GM10266 (cell line): ENCODE data around the gene PCDHA10.

Experiments
- DNase-seq: peaks from one replicate; pipeline ENCODE4 v3.0.0; 2012; ENCODE audit errors: extremely low spot score
- TF ChIP-seq, protein P1 (sequence below): IDR thresholded peaks from 2 replicates; pipeline ENCODE4 v1.5.1; 2012; ENCODE audit warnings: mild to moderate bottlenecking, low read depth; ENCODE audit not compliant: control insufficient read depth, insufficient read depth; ENCODE audit errors: missing control alignments

Gene PCDHA10

GRCh38 chr5:140877262-140877581 is 21.5 kb downstream of the PCDHA10 start:
- no peak for DNase-seq
- TF ChIP-seq, protein P1, sequence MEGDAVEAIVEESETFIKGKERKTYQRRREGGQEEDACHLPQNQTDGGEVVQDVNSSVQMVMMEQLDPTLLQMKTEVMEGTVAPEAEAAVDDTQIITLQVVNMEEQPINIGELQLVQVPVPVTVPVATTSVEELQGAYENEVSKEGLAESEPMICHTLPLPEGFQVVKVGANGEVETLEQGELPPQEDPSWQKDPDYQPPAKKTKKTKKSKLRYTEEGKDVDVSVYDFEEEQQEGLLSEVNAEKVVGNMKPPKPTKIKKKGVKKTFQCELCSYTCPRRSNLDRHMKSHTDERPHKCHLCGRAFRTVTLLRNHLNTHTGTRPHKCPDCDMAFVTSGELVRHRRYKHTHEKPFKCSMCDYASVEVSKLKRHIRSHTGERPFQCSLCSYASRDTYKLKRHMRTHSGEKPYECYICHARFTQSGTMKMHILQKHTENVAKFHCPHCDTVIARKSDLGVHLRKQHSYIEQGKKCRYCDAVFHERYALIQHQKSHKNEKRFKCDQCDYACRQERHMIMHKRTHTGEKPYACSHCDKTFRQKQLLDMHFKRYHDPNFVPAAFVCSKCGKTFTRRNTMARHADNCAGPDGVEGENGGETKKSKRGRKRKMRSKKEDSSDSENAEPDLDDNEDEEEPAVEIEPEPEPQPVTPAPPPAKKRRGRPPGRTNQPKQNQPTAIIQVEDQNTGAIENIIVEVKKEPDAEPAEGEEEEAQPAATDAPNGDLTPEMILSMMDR: no peak

GRCh38 chr5:140881889-140882590 is 26.3 kb downstream of the PCDHA10 start, which contains the start of gene PCDHA13:
TSS of gene PCDHA13 (plus strand) at chr5:140882124. CDS start at chr5:140882269, 145 bp downstream.
- DNase-seq: peak; percentile 5
- TF ChIP-seq, protein P1: no peak

GRCh38 chr5:140882591-140882899 is 26.8 kb downstream of the PCDHA10 start:
- TF ChIP-seq, protein P1: no peak
- no peak for DNase-seq

DNA sequence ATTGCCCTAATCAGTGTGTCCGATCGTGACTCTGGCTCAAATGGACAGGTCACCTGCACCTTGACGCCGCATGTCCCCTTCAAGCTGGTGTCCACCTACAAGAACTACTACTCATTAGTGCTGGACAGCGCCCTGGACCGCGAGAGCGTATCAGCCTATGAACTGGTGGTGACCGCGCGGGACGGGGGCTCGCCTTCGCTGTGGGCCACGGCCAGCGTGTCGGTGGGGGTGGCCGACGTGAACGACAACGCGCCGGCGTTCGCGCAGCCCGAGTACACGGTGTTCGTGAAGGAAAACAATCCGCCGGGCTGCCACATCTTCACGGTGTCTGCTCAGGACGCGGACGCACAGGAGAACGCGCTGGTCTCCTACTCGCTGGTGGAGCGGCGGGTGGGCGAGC is 27.7 kb downstream of the PCDHA10 start:
- TF ChIP-seq, protein P1: no peak
- no peak for DNase-seq

DNA sequence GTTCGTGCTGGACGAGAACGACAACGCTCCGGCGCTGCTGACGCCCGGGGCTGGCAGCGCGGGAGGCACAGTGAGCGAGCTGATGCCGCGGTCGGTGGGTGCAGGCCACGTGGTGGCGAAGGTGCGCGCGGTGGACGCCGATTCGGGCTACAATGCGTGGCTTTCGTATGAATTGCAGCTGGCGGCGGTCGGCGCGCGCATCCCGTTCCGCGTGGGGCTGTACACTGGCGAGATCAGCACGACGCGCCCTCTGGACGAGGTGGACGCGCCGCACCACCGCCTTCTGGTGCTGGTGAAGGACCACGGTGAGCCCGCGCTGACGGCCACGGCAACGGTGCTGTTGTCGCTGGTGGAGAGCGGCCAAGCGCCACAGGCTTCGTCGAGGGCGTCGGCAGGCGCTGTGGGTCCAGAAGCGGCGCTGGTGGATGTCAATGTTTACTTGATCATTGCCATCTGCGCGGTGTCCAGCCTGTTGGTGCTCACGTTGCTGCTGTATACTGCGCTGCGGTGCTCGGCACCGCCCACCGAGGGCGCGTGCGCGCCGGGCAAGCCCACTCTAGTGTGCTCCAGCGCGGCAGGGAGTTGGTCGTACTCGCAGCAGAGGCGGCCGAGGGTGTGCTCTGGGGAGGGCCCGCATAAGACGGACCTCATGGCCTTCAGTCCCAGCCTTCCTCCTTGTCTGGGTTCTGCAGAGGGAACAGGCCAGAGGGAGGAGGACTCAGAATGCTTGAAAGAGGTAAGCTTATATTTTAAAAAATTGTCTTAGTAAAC is 28.4 kb downstream of the PCDHA10 start:
- peak; percentile 15 for DNase-seq
- TF ChIP-seq, protein P1: no peak

GRCh38 chr5:140916325-140916724 is 60.6 kb downstream of the PCDHA10 start:
- no peak for DNase-seq
- TF ChIP-seq, protein P1: no peak
